Retinal pigment epithelial cell (primary cell): Measurements from ENCODE around the gene GOLPH3L.

Experiments used
- DNase-seq: peaks from one replicate; pipeline ENCODE4 v3.0.0-alpha.2; 2010; ENCODE audit warnings: low read depth
- H3K4me3 ChIP-seq: 2 replicates; pipeline ENCODE4 v1.5.1; 2011; ENCODE audit warnings: mild to moderate bottlenecking, low read length, control low read depth, moderate library complexity
- CTCF ChIP-seq: conservative IDR thresholded peaks from 2 replicates; pipeline ENCODE4 v1.5.1; 2011; ENCODE audit warnings: low read depth, low read length, control low read depth, inconsistent platforms

GOLPH3L gene

GRCh38 chr1:150596976-150597375, 100.0 kb downstream of the GOLPH3L start:
- H3K4me3 ChIP-seq, result no peak overlapping the region
- TF ChIP-seq CTCF, result no peak
- DNase-seq, result no peak
